HG02973 (cell line): ENCODE results near the gene TGFB2.

ENCODE experiments used
- ATAC-seq: cut with Tn5 transposase; IDR thresholded peaks from one replicate; pipeline ENCODE4 v1.9.1; 2021; ENCODE audit warnings: moderate library complexity; ENCODE audit not compliant: unreplicated experiment

The TGFB2 gene

GRCh38 chr1:218330043-218330623 is 15.0 kb upstream of the TGFB2 start:
- ATAC-seq, result peak; percentile 72

DNA sequence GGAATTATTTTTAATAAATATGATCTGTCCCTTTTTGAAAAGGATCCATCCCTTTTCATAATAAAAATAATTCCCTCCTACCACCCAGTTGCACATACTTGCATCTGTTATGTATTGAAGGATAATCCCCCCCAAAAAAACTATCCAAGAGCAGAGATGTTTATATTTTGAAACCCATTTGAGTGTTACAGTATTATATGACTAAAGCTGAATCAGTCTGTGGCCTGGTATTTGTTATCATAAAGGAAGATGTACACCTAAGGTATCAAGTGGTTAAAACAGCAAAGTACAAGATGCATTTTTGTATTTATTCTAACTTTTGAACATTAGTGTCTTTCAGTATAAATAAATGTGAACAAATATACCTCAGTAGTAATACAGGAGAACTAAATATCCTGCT is 12.7 kb upstream of the TGFB2 start:
- ATAC-seq, result no peak

DNA sequence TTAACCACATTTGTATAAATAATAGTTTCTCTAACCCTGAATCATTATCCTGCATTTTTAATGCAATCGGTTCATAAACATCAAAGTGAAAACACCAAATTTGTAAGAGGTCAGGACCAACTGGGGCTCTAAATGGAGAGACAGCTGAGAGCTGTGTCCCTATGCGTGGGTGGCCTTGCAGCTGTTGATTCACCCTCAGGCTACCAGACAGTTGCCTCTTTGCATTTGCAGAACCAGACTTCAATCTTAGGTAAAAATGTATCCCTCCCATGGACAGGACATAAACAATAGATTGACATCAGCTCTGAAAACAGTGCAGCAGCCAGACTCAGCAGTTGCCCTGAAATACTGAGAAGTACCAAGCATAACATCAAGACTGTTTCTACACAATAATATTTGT is 8.8 kb upstream of the TGFB2 start:
- ATAC-seq, result no peak

- peak; percentile 56 for ATAC-seq
Measured at GRCh38 chr1:218339267-218339831, 5.8 kb upstream of the TGFB2 start.

- no peak for ATAC-seq
Measured at GRCh38 chr1:218341325-218341724, 3.8 kb upstream of the TGFB2 start.

DNA sequence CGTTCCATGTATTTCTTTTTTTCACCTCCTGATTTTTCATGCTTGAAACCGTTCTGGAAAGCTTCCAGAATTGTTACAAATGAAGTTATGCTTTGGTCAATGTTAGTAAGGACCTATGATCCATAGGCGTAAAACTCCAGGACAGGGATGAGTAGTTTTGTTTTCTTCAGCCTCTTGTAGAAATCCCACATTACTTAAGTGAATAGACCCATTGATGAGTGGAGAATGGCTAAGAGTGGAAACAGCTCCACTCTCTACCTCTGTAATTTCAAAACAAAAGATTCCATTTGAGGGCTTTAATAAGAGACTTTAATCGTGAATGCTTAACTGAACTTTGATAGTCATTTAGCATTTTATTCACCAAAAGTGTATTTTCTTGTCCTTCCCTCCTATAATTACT is 3.0 kb upstream of the TGFB2 start:
- no peak for ATAC-seq

- ATAC-seq, result peak; percentile 62
Measured at GRCh38 chr1:218345673-218346390, 696 bp downstream of the TGFB2 start.

- ATAC-seq, result no peak
Measured at GRCh38 chr1:218346391-218347204, 1.5 kb downstream of the TGFB2 start.

DNA sequence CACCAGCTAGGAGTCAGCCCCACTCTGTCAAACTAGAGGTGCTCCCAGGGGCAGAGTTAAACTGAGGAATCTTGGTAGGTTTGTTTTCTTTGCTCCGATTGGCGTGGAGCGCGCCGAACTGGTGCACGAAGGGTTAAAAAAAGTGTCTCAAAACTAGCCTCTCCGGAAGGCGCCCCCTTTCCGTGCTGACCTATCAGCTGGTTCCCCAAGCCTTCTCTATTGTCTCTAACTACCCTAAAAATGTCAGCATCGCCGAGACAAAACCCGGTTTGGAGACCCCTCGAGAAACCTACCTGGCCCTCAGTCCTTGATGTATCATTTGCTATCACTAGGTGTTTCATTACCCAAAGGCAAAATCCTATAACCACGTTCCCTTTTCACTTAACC is 2.2 kb downstream of the TGFB2 start:
- ATAC-seq, result no peak

DNA sequence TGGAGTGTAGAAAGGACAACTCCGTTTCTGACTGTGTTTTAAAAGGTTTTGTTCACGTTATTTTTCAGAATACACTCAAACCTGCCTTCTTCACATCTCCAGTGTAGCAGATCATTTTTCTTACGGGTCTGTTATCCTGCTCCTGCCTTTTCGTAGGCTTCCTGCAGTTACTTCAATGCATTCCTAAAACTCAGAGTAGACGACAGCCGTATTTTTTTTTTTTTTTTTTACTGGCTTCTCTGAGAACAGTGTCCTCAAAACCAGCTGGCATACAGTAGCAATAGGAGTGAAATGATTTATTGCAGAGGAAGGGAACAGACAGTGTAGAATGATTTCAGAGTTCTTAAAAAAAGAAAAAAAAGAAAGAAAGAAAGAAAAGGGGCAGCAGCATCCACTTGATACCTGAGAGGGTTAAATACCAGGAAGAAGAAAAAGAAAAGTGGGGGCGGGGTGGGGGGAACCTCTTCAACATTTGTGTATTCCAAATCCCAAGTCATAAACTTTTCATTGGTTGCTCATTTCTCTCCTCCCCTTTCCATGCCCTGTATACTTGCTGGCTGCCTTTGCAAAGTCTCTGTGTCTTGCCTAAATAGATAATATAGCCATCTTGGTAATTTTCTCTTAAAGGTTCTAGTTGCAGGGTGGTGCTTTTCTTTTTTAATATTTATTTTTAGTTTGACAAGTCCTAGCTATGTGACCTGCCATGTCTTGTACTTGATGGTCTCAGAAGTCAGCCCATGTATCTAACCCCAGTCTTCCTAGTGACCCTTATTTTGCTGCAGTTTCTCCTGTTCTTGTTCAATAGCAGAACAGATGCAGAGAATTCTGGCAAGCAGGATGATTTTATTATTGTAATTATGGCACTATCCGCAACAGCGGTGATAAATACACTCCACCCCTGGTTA is 2.8 kb downstream of the TGFB2 start:
- ATAC-seq, result no peak

GRCh38 chr1:218348628-218349071 is 3.5 kb downstream of the TGFB2 start:
- ATAC-seq, result no peak

DNA sequence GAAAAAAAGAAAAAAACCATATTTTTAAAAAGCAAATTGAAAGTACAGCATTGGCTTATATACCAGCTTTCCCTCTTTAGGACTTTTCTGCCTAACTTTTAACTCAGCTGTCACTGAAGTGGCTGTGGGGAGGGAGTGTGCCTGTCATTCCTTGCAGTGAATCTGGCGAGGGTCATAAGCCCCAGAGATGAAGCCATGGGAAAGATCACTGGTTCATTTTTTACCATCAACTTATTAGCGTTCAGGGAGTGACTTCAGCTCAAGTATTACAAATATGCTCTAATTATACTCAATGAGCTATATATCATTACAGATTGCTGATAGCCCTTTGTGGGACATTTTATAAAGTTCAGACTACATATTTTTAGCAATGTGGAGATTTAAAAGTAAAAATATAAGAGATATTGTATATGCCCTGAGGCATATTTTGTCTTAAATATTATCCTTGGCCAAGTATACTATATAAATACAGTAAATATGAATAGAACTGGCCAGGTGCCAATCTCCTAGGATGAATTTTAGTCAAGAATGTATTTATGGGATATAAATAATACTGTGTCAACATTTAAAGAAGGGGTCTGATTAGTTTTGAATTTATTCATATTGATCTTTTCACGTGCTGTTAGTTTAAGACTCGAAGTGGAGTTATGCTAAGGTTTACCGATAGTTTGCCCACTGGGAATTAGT is 4.4 kb downstream of the TGFB2 start:
- no peak for ATAC-seq

- no peak for ATAC-seq
Measured at GRCh38 chr1:218350035-218350525, 4.9 kb downstream of the TGFB2 start.

GRCh38 chr1:218350801-218351266 is 5.7 kb downstream of the TGFB2 start:
- no peak for ATAC-seq

DNA sequence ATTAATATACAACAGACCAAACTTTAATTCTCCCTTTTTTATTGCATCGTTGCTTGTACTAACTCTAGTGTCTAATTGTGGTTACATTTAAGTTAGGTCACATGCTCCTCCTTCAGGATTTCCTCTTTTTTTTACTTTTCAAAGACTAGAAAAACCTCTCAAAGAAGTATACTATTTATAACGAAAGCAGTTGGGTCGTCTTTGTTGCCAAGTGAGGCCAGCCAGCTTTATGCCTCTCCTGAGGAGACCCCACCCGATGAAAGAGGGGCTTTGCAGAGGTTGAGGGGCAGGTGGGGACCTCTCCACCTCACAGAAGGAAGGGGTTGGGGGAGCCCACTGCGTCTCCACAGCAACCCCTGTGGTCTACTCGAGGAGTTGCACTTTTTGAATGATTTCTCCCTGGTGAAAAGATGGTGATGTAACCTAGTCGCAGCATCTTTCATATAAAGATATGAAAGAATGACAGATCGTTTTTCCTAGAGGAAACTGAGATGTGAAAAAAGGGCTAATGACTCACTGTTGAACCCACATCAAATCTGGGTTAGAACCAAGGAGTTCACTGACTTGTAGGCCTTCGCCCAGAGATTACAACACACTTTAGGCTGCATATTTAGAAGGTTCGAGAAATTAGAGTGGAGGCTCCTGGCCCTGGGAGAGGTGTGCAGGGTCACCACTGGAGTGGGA is 6.4 kb downstream of the TGFB2 start:
- ATAC-seq, result peak; percentile 77

DNA sequence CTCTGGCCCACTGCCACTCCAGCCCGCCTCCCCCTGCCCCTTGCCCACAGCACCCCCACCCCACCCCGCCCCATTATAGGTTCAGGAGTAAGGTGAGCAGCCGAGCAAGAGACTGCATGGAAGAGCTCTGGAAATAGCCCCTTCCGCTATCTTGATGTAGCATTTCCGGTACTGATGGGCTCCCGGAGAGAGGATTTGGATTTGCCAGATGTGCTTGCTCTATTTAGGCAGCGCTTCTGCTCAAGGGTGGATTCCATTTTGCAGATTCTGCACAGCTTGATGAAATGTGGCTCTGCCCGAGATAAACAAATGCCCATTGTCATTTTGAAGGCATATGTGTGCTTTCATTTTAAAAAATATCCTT is 6.9 kb downstream of the TGFB2 start:
- ATAC-seq, result no peak

DNA sequence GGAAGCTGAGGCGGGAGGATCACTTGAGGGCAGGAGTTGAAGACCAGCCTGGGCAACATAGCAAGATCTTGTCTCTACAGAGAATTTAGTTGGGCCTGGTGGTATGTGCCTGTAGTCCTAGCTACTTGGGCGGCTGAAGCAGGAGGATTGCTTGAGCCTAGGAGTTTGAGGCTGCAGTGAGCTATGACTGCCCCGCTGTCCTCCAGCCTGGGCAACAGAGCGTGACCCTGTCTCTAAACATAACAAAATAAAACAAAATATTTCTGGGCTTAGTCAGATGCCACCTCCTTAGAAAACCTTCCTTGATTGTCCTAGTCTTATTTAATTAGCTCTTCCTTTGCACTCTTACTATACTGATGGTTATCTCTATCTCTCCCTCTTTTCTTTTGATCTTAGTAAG is 8.5 kb downstream of the TGFB2 start:
- ATAC-seq, result no peak

DNA sequence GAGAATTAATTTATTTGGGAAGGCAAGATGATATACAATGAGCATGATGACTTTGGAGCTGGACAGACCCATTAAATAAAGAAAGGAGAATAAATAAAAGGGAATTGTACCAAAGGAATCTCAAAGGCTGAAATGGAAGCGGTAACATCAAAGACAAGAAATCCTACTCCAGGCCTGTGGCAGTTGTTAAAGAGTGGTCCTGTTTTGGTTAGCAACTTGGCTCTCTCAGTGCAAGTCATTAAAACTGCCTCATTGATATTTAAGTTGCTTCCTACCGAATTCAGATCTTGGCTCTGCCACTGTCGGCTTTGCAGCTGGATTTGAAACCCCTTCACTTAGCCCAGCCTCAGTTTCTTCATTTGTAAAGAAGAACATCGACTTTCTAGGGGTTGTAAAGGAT is 10.1 kb downstream of the TGFB2 start:
- no peak for ATAC-seq

DNA sequence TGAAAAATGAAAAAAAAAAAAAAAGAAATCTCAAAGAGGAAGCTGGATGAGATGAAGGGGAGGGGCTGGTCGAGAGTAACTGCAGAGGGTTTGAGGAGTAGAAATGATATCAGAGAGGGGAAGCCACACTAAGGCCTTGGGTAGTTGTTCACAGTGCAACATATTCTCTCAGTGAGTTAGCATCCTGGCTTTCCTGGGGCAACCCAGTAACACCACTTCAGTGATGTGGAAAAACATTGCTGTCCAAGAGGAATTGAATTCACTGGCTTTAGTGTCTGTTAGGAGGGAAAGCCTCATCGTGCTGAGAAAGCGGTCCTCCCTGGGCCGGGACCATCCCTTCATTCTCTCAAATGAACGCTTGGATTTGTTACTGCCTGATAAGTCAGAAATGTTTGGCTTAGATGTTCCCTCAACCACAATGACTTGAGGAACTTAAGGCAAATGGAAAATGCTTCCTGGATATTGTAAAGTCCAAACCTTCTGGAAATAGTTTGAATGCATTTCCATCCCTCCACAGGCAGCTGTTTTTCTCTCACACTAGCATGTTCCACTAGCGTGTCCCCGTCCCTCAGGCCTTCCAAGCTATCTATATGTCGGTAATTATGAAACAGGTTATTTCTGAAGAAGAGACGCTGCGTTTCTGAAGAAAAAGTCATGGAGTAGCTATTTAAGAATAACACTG is 12.2 kb downstream of the TGFB2 start:
- no peak for ATAC-seq
